Ascending aorta (tissue), 2 donors: ENCODE data around the gene NSMCE4A. TPM values are rescaled to one million over a fixed set of nuclear protein-coding genes. Genes with fewer than 3 reads are reported as not detected.
"Not testable (repeated sequence)": the region's sequence is repeated elsewhere in the genome, so short reads cannot be mapped to it uniquely, and the experiment has no call there.

ENCODE experiments used
- DNase-seq, 2 donors: peaks; one replicate each; pipeline ENCODE4 v3.0.0-alpha.2; 2019; ENCODE audit warnings: low spot score in 2 of 2
- H3K27ac ChIP-seq, 2 donors: fragments of 200-600 bp; sonication (generic); one replicate each; pipeline ENCODE4 v1.5.1; 2016 to 2017; ENCODE audit warnings: mild to moderate bottlenecking in 1 of 2
- H3K27me3 ChIP-seq: fragments of 200-600 bp; sonication (generic); one replicate; pipeline ENCODE4 v1.5.1; 2017
- H3K36me3 ChIP-seq, 2 donors: fragments of 200-600 bp; sonication (generic); one replicate each; pipeline ENCODE4 v1.5.1; 2016
- H3K4me1 ChIP-seq, 2 donors: fragments of 200-600 bp; sonication (generic); one replicate each; pipeline ENCODE4 v1.5.1; 2016 to 2017; ENCODE audit warnings: mild to moderate bottlenecking in 1 of 2
- H3K4me3 ChIP-seq, 2 donors: fragments of 200-600 bp; sonication (generic); one replicate each; pipeline ENCODE4 v1.5.1; 2016 to 2017; ENCODE audit warnings: mild to moderate bottlenecking in 1 of 2
- H3K9me3 ChIP-seq, 2 donors: fragments of 200-600 bp; sonication (generic); one replicate each; pipeline ENCODE4 v1.5.1; 2016
- CTCF ChIP-seq, 3 experiments: fragments of 200-600 bp in 2 of 3; fragments of 450-650 bp in 1 of 3; sonication (generic) in 2 of 3; IDR thresholded peaks; one replicate each; pipeline ENCODE4 v1.5.1; 2016 to 2019; ENCODE audit warnings: antibody characterized with exemption in 3 of 3, mild to moderate bottlenecking in 1 of 3, moderate library complexity in 1 of 3
- intact Hi-C: fragments of 100-400 bp; cut with DNase I; formaldehyde crosslinking; loops from one replicate; pipeline ENCODE4 v1.15.1; 2023
- total RNA-seq: library from RNA; depleted of rRNA; stranded (reverse); fragments of >200 nt; gene quantifications from one replicate; pipeline ENCODE4 v1.1.0, GENCODE V29; 2016

The NSMCE4A gene
- total RNA-seq, 1 donor from 2014 or later: 63.3 TPM

- intact Hi-C loops: no loop called here
- peaks cover 12 to 16% of the 10 kb centered on the region in 2 donors for H3K36me3 ChIP-seq
- H3K4me3 ChIP-seq: no peak overlapping the region
- no peaks in the 10 kb centered on the region for H3K27me3 ChIP-seq
- no peaks in the 10 kb centered on the region for H3K9me3 ChIP-seq
- no peak for TF ChIP-seq CTCF (IDR thresholded peaks at IDR 0.05)
- DNase-seq: no peak
- peaks cover 0 to 11% of the 10 kb centered on the region in 2 donors for H3K4me1 ChIP-seq
- H3K27ac ChIP-seq: no peak overlapping the region
Observed at GRCh38 chr10:121921238-121921931, 53.6 kb downstream of the NSMCE4A start.

GRCh38 chr10:121919666-121920065 lies 55.4 kb downstream of the NSMCE4A start:
- Histone ChIP-seq H3K27me3 (no peaks in the 10 kb centered on the region), H3K9me3 (no peaks in the 10 kb centered on the region), H3K4me1 (peaks cover 0 to 6% of the 10 kb centered on the region in 2 donors), H3K27ac (no peak overlapping the region), H3K36me3 (peaks cover 12 to 16% of the 10 kb centered on the region in 2 donors), H3K4me3 (no peak overlapping the region)
- DNase-seq: no peak
- intact Hi-C loops: no loop called here
- no peak for TF ChIP-seq CTCF (IDR thresholded peaks at IDR 0.05)

GRCh38 chr10:121918800-121919199 lies 56.2 kb downstream of the NSMCE4A start:
- intact Hi-C loops, H3K9me3 ChIP-seq, H3K4me1 ChIP-seq, H3K27me3 ChIP-seq, H3K27ac ChIP-seq, H3K4me3 ChIP-seq, DNase-seq: not testable (repeated sequence)
- H3K36me3 ChIP-seq: peaks cover 14 to 16% of the 10 kb centered on the region in 2 donors

- Histone ChIP-seq H3K27me3 (no peaks in the 10 kb centered on the region), H3K9me3 (no peaks in the 10 kb centered on the region), H3K36me3 (peaks cover 10 to 35% of the 10 kb centered on the region in 2 donors), H3K4me3 (no peak overlapping the region), H3K27ac (no peak overlapping the region), H3K4me1 (peaks cover 0 to 6% of the 10 kb centered on the region in 2 donors)
- DNase-seq: no peak
- intact Hi-C loops: no loop called here
- TF ChIP-seq CTCF (IDR thresholded peaks at IDR 0.05): no peak
Observed at GRCh38 chr10:121914661-121915060, 60.4 kb downstream of the NSMCE4A start.

- Histone ChIP-seq H3K4me3 (no peak overlapping the region), H3K27me3 (no peaks in the 10 kb centered on the region), H3K36me3 (peaks cover 14 to 43% of the 10 kb centered on the region in 2 donors), H3K9me3 (no peaks in the 10 kb centered on the region), H3K27ac (no peak overlapping the region), H3K4me1 (no peaks in the 10 kb centered on the region)
- intact Hi-C loops: no loop called here
- DNase-seq: no peak
- TF ChIP-seq CTCF (IDR thresholded peaks at IDR 0.05): no peak
Observed at GRCh38 chr10:121911421-121911697, 63.7 kb downstream of the NSMCE4A start.

GRCh38 chr10:121910673-121911420 lies 64.2 kb downstream of the NSMCE4A start:
- intact Hi-C loops: no loop called here
- no peak for DNase-seq
- H3K9me3 ChIP-seq: no peaks in the 10 kb centered on the region
- no peak overlapping the region for H3K27ac ChIP-seq
- no peaks in the 10 kb centered on the region for H3K4me1 ChIP-seq
- H3K27me3 ChIP-seq: no peaks in the 10 kb centered on the region
- TF ChIP-seq CTCF (IDR thresholded peaks at IDR 0.05): no peak
- no peak overlapping the region for H3K4me3 ChIP-seq
- peaks cover 14 to 43% of the 10 kb centered on the region in 2 donors for H3K36me3 ChIP-seq
